ENCODE measurements around the gene KCNQ2.

KCNQ2 gene

DNA sequence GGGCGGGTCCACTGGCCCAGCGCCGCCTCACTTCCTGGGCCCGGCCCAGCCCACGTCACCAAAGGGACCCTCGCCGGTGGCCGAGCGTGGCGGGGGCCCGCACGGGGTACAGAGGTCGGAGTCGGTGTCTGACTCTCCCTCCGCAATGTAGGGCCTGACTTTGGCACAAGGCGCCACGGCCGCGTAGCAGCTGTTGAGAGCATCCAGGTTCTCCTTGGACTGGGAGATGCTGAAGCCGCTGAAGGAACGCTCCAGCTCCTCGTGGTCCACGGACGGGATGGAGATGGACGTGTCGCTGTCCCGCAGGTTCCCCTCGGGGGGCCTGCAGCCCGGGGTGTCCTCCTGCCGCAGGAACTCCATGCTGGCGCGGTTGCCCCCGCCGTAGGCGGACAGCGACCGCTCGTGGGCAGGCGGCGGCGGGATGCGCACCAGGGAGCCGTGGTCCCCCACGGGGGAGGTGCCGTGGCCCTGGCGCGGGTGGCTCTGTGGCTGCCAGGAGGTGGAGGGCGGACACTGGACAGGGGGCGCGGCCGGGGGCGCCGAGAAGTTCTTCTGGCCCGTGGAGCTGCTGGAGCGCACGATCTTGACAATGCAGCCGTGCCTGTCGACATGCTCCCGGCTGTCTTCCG is 65.7 kb downstream of the KCNQ2 start:
- H3K36me3 ChIP-seq (ENCODE audit: insufficient read depth, low read length): no peaks in the 10 kb centered on the region
- no peaks in the 10 kb centered on the region for H3K27me3 ChIP-seq (ENCODE audit: insufficient read depth, low read length, poor library complexity)
- no peaks in the 10 kb centered on the region for H3K4me1 ChIP-seq (ENCODE audit: insufficient read depth, low read length)
- no peaks in the 10 kb centered on the region for H3K79me2 ChIP-seq (ENCODE audit: insufficient read depth, low read length)
- H3K4me2 ChIP-seq (ENCODE audit: insufficient read depth, low read length): no peak overlapping the region
- H3K9ac ChIP-seq (ENCODE audit: low read depth, low read length): no peak overlapping the region
- no peak overlapping the region for H3K4me3 ChIP-seq (ENCODE audit: low read depth in 1 of 2, low read length in 2 of 2)
- TF ChIP-seq EZH2 (IDR thresholded peaks at IDR 0.05; ENCODE audit: borderline replicate concordance, low read depth, low read length, severe bottlenecking) (no peak), CTCF (IDR thresholded peaks at IDR 0.05; ENCODE audit: borderline replicate concordance, extremely low read depth, low read length, poor library complexity, severe bottlenecking) (no peak)
- H3K9me3 ChIP-seq (ENCODE audit: insufficient read depth, low read length, severe bottlenecking): no peaks in the 10 kb centered on the region
- H4K20me1 ChIP-seq (ENCODE audit: insufficient read depth, low read length): peaks cover 31% of the 10 kb centered on the region
- no peak overlapping the region for H2AFZ ChIP-seq (ENCODE audit: low read depth, low read length)
- no peak overlapping the region for H3K27ac ChIP-seq (ENCODE audit: low read length)
- ATAC-seq (ENCODE audit: insufficient read depth, low read depth) (no peak), DNase-seq (no peak)

GRCh38 chr20:63406011-63406410 is 66.4 kb downstream of the KCNQ2 start:
- H2AFZ ChIP-seq (ENCODE audit: low read depth, low read length): no peak overlapping the region
- ATAC-seq (ENCODE audit: insufficient read depth, low read depth) (no peak), DNase-seq (no peak)
- H3K4me3 ChIP-seq (ENCODE audit: low read depth in 1 of 2, low read length in 2 of 2): no peak overlapping the region
- H3K4me2 ChIP-seq (ENCODE audit: insufficient read depth, low read length): no peak overlapping the region
- H3K27ac ChIP-seq (ENCODE audit: low read length): no peak overlapping the region
- H3K9me3 ChIP-seq (ENCODE audit: insufficient read depth, low read length, severe bottlenecking): no peaks in the 10 kb centered on the region
- H4K20me1 ChIP-seq (ENCODE audit: insufficient read depth, low read length): peaks cover 29% of the 10 kb centered on the region
- no peaks in the 10 kb centered on the region for H3K4me1 ChIP-seq (ENCODE audit: insufficient read depth, low read length)
- no peaks in the 10 kb centered on the region for H3K27me3 ChIP-seq (ENCODE audit: insufficient read depth, low read length, poor library complexity)
- H3K36me3 ChIP-seq (ENCODE audit: insufficient read depth, low read length): no peaks in the 10 kb centered on the region
- TF ChIP-seq CTCF (IDR thresholded peaks at IDR 0.05; ENCODE audit: borderline replicate concordance, extremely low read depth, low read length, poor library complexity, severe bottlenecking): no peak
- no peak overlapping the region for H3K9ac ChIP-seq (ENCODE audit: low read depth, low read length)
- no peaks in the 10 kb centered on the region for H3K79me2 ChIP-seq (ENCODE audit: insufficient read depth, low read length)

DNA sequence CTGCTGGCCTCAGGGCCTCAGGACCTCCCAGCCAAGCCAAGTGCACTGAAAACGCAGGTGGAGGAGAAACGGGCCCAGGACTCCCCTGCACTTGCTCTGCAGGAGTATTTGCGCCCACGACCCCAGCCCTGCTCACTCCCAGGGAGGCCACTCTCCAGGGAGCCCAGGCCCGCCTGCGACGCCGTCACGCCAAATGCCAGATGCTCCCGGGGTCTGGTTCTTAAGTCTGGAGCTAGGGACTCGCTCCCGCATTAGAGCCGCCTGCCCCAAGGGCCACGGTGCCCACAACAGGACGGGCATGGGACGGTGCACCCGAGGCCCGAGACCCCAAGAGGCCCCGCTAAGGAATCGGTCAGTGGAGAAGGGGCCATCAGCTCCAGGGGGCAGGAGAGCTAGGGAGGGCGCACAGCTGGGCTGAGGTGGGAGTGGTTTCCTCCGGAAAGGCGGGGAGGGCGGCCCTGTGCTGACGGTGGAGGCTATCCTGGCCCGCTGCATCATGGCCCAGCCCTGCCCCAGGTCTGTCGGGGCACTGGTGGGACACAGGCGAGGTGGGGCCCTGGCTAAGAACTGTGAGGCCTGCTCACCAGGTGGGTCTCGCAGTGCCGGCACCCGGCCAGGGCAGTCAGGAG is 67.2 kb downstream of the KCNQ2 start:
- H3K9ac ChIP-seq (ENCODE audit: low read depth, low read length): no peak overlapping the region
- DNase-seq (no peak), ATAC-seq (ENCODE audit: insufficient read depth, low read depth) (no peak)
- H3K4me1 ChIP-seq (ENCODE audit: insufficient read depth, low read length): no peaks in the 10 kb centered on the region
- H3K36me3 ChIP-seq (ENCODE audit: insufficient read depth, low read length): no peaks in the 10 kb centered on the region
- H3K27ac ChIP-seq (ENCODE audit: low read length): no peak overlapping the region
- H3K4me3 ChIP-seq (ENCODE audit: low read depth in 1 of 2, low read length in 2 of 2): no peak overlapping the region
- H2AFZ ChIP-seq (ENCODE audit: low read depth, low read length): no peak overlapping the region
- peaks cover 21% of the 10 kb centered on the region for H4K20me1 ChIP-seq (ENCODE audit: insufficient read depth, low read length)
- H3K79me2 ChIP-seq (ENCODE audit: insufficient read depth, low read length): no peaks in the 10 kb centered on the region
- no peaks in the 10 kb centered on the region for H3K27me3 ChIP-seq (ENCODE audit: insufficient read depth, low read length, poor library complexity)
- TF ChIP-seq CTCF (IDR thresholded peaks at IDR 0.05; ENCODE audit: borderline replicate concordance, extremely low read depth, low read length, poor library complexity, severe bottlenecking): no peak
- no peak for TF ChIP-seq EZH2 (IDR thresholded peaks at IDR 0.05; ENCODE audit: borderline replicate concordance, low read depth, low read length, severe bottlenecking)
- no peak overlapping the region for H3K4me2 ChIP-seq (ENCODE audit: insufficient read depth, low read length)
- H3K9me3 ChIP-seq (ENCODE audit: insufficient read depth, low read length, severe bottlenecking): no peaks in the 10 kb centered on the region

Data from DND-41 (cell line).